Trophoblast cell (in vitro differentiated cells and primary cell): ENCODE data around the gene LRRC37B.
A peak's percentile ranks its signal among the peaks of the same experiment; 100 is the strongest.
"Not testable (repeated sequence)": the region's sequence is repeated elsewhere in the genome, so short reads cannot be mapped to it uniquely, and the experiment has no call there.

Experiments used
- DNase-seq, 2 donors: peaks; one replicate each; pipeline ENCODE4 v3.0.0-alpha.2; 2016
- H2AFZ ChIP-seq: 2 replicates; pipeline ENCODE4 v1.6.1; 2013; ENCODE audit warnings: low read length, moderate library complexity, mild to moderate bottlenecking; ENCODE audit not compliant: insufficient read depth, poor library complexity
- H2AK5ac ChIP-seq: 2 replicates; pipeline ENCODE4 v1.6.1; 2013; ENCODE audit warnings: mild to moderate bottlenecking, low read length
- H2BK120ac ChIP-seq: 2 replicates; pipeline ENCODE4 v1.6.1; 2013; ENCODE audit warnings: low read length, mild to moderate bottlenecking, moderate library complexity; ENCODE audit not compliant: insufficient read depth, poor library complexity
- H2BK12ac ChIP-seq: 2 replicates; pipeline ENCODE4 v1.6.1; 2013; ENCODE audit warnings: mild to moderate bottlenecking, low read length, moderate library complexity
- H2BK5ac ChIP-seq: 2 replicates; pipeline ENCODE4 v1.6.1; 2013; ENCODE audit warnings: low read length, low read depth, moderate library complexity, mild to moderate bottlenecking; ENCODE audit not compliant: poor library complexity
- H3K14ac ChIP-seq: 2 replicates; pipeline ENCODE4 v1.6.1; 2013; ENCODE audit warnings: mild to moderate bottlenecking, low read length
- H3K18ac ChIP-seq: 2 replicates; pipeline ENCODE4 v1.6.1; 2013; ENCODE audit warnings: mild to moderate bottlenecking, low read length
- H3K23ac ChIP-seq: 2 replicates; pipeline ENCODE4 v1.6.1; 2013; ENCODE audit warnings: low read length
- H3K27ac ChIP-seq: 2 replicates; pipeline ENCODE4 v1.5.1; 2013; ENCODE audit warnings: low read depth, mild to moderate bottlenecking, inconsistent platforms, low read length, moderate library complexity
- H3K27me3 ChIP-seq: 2 replicates; pipeline ENCODE4 v1.6.1; 2013; ENCODE audit warnings: inconsistent platforms, mild to moderate bottlenecking, low read length, moderate library complexity; ENCODE audit not compliant: insufficient read depth
- H3K36me3 ChIP-seq, 2 experiments: 1 replicate in 1 of 2; 2 replicates in 1 of 2; pipeline ENCODE4 v1.6.1; 2013; ENCODE audit warnings: low read length in 2 of 2, mild to moderate bottlenecking in 2 of 2, moderate library complexity in 1 of 2; ENCODE audit not compliant: insufficient read depth in 2 of 2, control insufficient read depth in 1 of 2
- H3K4ac ChIP-seq: 2 replicates; pipeline ENCODE4 v1.6.1; 2013; ENCODE audit warnings: low read depth, mild to moderate bottlenecking, low read length, moderate library complexity
- H3K4me1 ChIP-seq, 2 experiments: 1 replicate in 1 of 2; 2 replicates in 1 of 2; pipeline ENCODE4 v1.6.1; 2013; ENCODE audit warnings: low read length in 2 of 2, mild to moderate bottlenecking in 2 of 2, moderate library complexity in 1 of 2; ENCODE audit not compliant: insufficient read depth in 2 of 2, control insufficient read depth in 1 of 2
- H3K4me2 ChIP-seq: 2 replicates; pipeline ENCODE4 v1.6.1; 2013; ENCODE audit warnings: inconsistent platforms, mild to moderate bottlenecking, low read length, moderate library complexity
- H3K4me3 ChIP-seq: 2 replicates; pipeline ENCODE4 v1.5.1; 2013; ENCODE audit warnings: mild to moderate bottlenecking, low read depth, low read length, inconsistent platforms
- H3K79me1 ChIP-seq: one replicate; pipeline ENCODE4 v1.6.1; 2013; ENCODE audit warnings: low read length
- H3K79me2 ChIP-seq: 2 replicates; pipeline ENCODE4 v1.6.1; 2013; ENCODE audit warnings: low read length, mild to moderate bottlenecking; ENCODE audit not compliant: control insufficient read depth, insufficient read depth, poor library complexity
- H3K9ac ChIP-seq: 2 replicates; pipeline ENCODE4 v1.6.1; 2013; ENCODE audit warnings: mild to moderate bottlenecking, low read length
- H3K9me3 ChIP-seq: 2 replicates; pipeline ENCODE4 v1.6.1; 2013; ENCODE audit warnings: low read depth, mild to moderate bottlenecking, control low read depth, inconsistent platforms, low read length; ENCODE audit not compliant: insufficient read depth
- H4K12ac ChIP-seq: 2 replicates; pipeline ENCODE4 v1.6.1; 2013; ENCODE audit warnings: low read depth, mild to moderate bottlenecking, low read length, moderate library complexity
- H4K8ac ChIP-seq: 2 replicates; pipeline ENCODE4 v1.6.1; 2013; ENCODE audit warnings: low read depth, mild to moderate bottlenecking, low read length, moderate library complexity
- H4K91ac ChIP-seq: one replicate; pipeline ENCODE4 v1.6.1; 2013; ENCODE audit warnings: low read depth, mild to moderate bottlenecking, low read length, moderate library complexity
- WGBS: extraction: QIAGEN DNeasy Blood & Tissue Kit; methylation state at CpG from one replicate; pipeline ENCODE4 v1.1.7; 2013; ENCODE audit warnings: missing lambda C conversion rate; ENCODE audit not compliant: insufficient read length, insufficient coverage; ENCODE audit errors: extremely low coverage; 5-methylcytosine and 5-hydroxymethylcytosine counted together

LRRC37B gene

DNA sequence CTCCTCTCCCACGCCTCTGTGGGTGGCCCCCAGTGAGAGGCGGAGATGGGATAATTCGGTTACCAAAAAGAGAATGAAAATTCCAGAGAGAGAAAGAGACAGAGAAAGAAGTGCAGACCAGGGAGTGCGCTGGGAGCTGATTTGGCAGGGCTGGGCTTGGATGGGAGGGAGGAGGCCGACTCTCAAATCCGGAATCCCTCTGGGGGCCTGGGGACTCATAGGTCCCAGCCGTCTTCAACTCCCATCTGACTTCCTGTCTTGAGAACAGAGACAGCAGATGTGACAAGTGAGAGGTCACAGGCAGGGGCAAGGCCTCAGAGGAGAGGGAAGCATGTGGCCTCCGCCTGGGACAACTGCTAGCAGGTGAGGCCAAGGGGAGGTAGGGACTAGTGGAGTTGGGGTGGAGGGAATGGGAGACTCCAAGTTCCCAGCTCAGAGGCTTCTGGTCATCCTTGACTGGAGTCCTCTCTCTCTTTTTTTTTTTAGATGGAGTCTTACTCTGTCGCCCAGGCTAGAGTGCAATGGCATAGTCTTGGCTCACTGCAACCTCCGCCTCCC, 59.0 kb downstream of the LRRC37B start:
- not testable (repeated sequence) for H3K79me1 ChIP-seq, DNase-seq, H4K12ac ChIP-seq, H3K4me2 ChIP-seq, H3K14ac ChIP-seq, H3K27ac ChIP-seq, H3K36me3 ChIP-seq, H4K91ac ChIP-seq, H3K4ac ChIP-seq, H2AFZ ChIP-seq, H2BK5ac ChIP-seq, H3K18ac ChIP-seq, H3K79me2 ChIP-seq, H3K9ac ChIP-seq, H2AK5ac ChIP-seq, H3K23ac ChIP-seq, H3K27me3 ChIP-seq, H4K8ac ChIP-seq, H2BK120ac ChIP-seq, H3K9me3 ChIP-seq, H3K4me3 ChIP-seq, H3K4me1 ChIP-seq, H2BK12ac ChIP-seq
- no CpG with 5 or more reads among the region's 10 CpGs for WGBS

DNA sequence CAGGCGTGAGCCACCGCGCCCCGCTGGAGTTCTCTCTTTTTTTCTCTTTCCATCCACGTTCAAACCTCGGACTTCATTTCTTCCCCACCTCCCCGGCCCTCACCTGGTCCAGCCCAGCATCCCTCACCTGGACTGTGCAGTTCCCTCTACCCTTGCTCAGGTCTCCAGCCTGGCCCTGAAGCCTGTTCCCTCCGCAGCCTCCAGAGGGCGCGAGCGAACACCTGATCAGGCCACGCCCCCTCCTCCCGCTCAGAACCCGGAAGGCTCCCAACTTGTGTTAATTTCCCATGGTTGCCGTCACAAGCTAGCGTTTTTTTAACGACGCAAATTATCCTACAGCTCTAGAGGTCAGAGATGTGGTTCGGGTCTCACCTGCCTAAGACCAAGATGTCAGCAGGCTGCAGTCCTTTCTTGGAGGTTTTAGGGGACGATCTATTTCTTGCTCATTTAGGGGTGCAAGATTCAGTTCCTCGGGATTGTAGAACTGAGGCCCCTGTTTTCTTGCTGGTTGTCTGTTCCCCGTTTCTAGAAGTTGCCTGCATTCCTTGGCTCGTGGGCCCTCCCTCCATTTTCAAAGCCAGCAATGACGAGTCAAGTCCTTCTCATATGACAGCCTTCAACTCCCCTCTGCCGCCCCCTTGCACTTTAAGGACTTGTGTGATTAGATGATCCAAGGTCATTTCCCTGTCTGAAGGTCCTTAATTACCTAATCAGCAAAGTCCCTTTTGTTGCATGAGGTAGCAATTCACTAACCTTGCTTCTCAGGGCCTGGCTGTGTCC, 59.9 kb downstream of the LRRC37B start:
- H3K4me1 ChIP-seq, H2AK5ac ChIP-seq, H4K91ac ChIP-seq, H3K9ac ChIP-seq, H3K18ac ChIP-seq, H3K79me1 ChIP-seq, H2AFZ ChIP-seq, H3K23ac ChIP-seq, H3K36me3 ChIP-seq, H3K14ac ChIP-seq, H2BK12ac ChIP-seq, H3K9me3 ChIP-seq, H3K27ac ChIP-seq, H2BK5ac ChIP-seq, H3K79me2 ChIP-seq, H3K4ac ChIP-seq, H3K27me3 ChIP-seq, H3K4me3 ChIP-seq, H2BK120ac ChIP-seq: not testable (repeated sequence)
- Histone ChIP-seq H3K4me2 (peak overlapping the region; percentile 39), H4K8ac (peak overlapping the region; percentile 53), H4K12ac (peak overlapping the region; percentile 84)
- no CpG with 5 or more reads among the region's 25 CpGs for WGBS
- peak in 1 of 2 donors; percentile 21 for DNase-seq

DNA sequence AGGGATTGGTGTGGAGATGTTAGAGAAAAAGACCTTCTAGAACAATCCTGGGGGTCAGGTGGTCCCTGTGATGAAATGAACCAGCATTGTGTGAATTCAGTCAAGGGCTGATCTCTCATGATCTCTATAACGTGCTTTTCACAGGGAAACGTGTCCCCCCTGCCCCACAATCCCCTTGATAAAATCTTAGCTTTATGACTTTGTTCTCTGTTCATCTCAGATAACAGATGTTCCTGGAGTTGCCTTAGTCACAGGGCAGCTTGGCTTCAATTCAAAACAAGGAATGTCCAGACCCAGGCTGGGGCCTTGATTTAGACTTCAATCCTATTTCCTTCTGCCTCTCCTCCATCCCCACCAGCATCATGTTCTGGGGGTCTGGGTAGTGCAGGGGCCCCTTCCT, 61.9 kb downstream of the LRRC37B start:
- not testable (repeated sequence) for H3K4me3 ChIP-seq, H2AFZ ChIP-seq
- WGBS, result no CpG with 5 or more reads among the region's 2 CpGs

DNA sequence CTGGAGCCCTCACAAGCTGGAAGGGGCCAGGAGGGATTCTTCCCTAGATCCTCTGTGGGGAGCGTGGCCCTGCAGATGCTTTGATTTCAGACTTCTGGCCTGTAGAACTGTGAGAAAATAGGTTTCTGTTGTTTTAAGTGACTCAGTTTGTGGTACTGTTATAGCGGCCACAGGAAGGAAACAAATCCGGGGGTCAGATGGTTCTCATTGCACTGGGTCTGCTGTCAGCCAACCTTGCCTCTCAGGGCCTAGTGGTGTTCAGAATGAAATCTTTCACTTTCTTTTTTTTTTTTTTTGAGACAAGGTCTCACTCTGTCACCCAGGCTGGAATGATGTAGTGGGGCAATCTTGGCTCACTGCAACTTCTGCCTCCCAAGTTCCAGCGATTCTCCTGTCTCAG, 64.8 kb downstream of the LRRC37B start:
- WGBS, result no CpG with 5 or more reads among the region's 4 CpGs
- H3K79me1 ChIP-seq, H3K18ac ChIP-seq, H3K23ac ChIP-seq, H3K36me3 ChIP-seq, H3K27me3 ChIP-seq, DNase-seq, H3K4me2 ChIP-seq, H2BK12ac ChIP-seq, H3K4ac ChIP-seq, H3K4me3 ChIP-seq, H4K12ac ChIP-seq, H3K9me3 ChIP-seq, H2AFZ ChIP-seq, H3K9ac ChIP-seq, H4K8ac ChIP-seq, H3K79me2 ChIP-seq, H2BK120ac ChIP-seq, H2AK5ac ChIP-seq, H3K4me1 ChIP-seq, H3K27ac ChIP-seq, H2BK5ac ChIP-seq, H3K14ac ChIP-seq, H4K91ac ChIP-seq: not testable (repeated sequence)

More for the DNA sequence above, 61.9 kb downstream of the LRRC37B start:
- not testable (repeated sequence) for H3K4ac ChIP-seq, H3K9ac ChIP-seq, H4K8ac ChIP-seq, H3K79me1 ChIP-seq, H4K91ac ChIP-seq, H3K27me3 ChIP-seq, H3K79me2 ChIP-seq, H2BK120ac ChIP-seq, H4K12ac ChIP-seq, H3K27ac ChIP-seq, H3K18ac ChIP-seq, H2BK12ac ChIP-seq, H2BK5ac ChIP-seq, H3K4me1 ChIP-seq, H3K14ac ChIP-seq, H2AK5ac ChIP-seq, H3K9me3 ChIP-seq, H3K36me3 ChIP-seq, H3K4me2 ChIP-seq, DNase-seq, H3K23ac ChIP-seq
